ENCODE data around the gene CCDC187. TPM values are rescaled to one million over a fixed set of nuclear protein-coding genes. Genes with fewer than 3 reads are reported as not detected.

The CCDC187 gene
- total RNA-seq, 1 donor from 2014 or later: 0.69 TPM

GRCh38 chr9:136251264-136252115 lies 52.4 kb downstream of the CCDC187 start:
- Mint-ChIP-seq H3K4me3 (no peak overlapping the region), H3K4me1 (no peaks in the 10 kb centered on the region), H3K9me3 (no peaks in the 10 kb centered on the region), H3K27ac (no peak overlapping the region), H3K36me3 (ENCODE audit: low read depth) (no peaks in the 10 kb centered on the region), H3K27me3 (no peaks in the 10 kb centered on the region)
- ATAC-seq (ENCODE audit: low read depth) (no peak), DNase-seq (no peak)
- no peak for TF ChIP-seq CTCF (IDR thresholded peaks at IDR 0.05)
- ChIA-PET CTCF (no interaction called here), POLR2A (interaction anchor here (0.8 kb wide), 1 partner anchor 111 kb away, joined by 3 read pairs; no protein-coding TSS in a partner anchor)
- intact Hi-C loops (cut with micrococcal nuclease): no loop called here

GRCh38 chr9:136250676-136251075 lies 53.2 kb downstream of the CCDC187 start:
- intact Hi-C loops (cut with micrococcal nuclease): no loop called here
- Mint-ChIP-seq H3K9me3 (no peaks in the 10 kb centered on the region), H3K36me3 (ENCODE audit: low read depth) (no peaks in the 10 kb centered on the region), H3K4me1 (peaks cover 6% of the 10 kb centered on the region), H3K27me3 (no peaks in the 10 kb centered on the region), H3K27ac (no peak overlapping the region), H3K4me3 (no peak overlapping the region)
- POLR2A ChIA-PET: interaction anchor here (0.8 kb wide), 1 partner anchor 112 kb away, joined by 3 read pairs; no protein-coding TSS in a partner anchor
- no peak for ATAC-seq (ENCODE audit: low read depth)
- TF ChIP-seq CTCF (IDR thresholded peaks at IDR 0.05): no peak
- DNase-seq: no peak
- CTCF ChIA-PET: no interaction called here

GRCh38 chr9:136249877-136250559 lies 53.9 kb downstream of the CCDC187 start:
- ChIA-PET POLR2A (no interaction called here), CTCF (no interaction called here)
- Mint-ChIP-seq H3K36me3 (ENCODE audit: low read depth) (peaks cover 1% of the 10 kb centered on the region), H3K9me3 (no peaks in the 10 kb centered on the region), H3K27me3 (no peaks in the 10 kb centered on the region), H3K4me1 (peaks cover 6% of the 10 kb centered on the region), H3K4me3 (no peak overlapping the region), H3K27ac (no peak overlapping the region)
- no peak for TF ChIP-seq CTCF (IDR thresholded peaks at IDR 0.05)
- no peak for ATAC-seq (ENCODE audit: low read depth)
- no peak for DNase-seq
- intact Hi-C loops (cut with micrococcal nuclease): loop anchor here (10.0 kb wide), 1 partner anchor 155 kb away; the partner anchor contains the start of gene SNAPC4

- DNase-seq (no peak), ATAC-seq (ENCODE audit: low read depth) (no peak)
- ChIA-PET CTCF (no interaction called here), POLR2A (no interaction called here)
- TF ChIP-seq CTCF (IDR thresholded peaks at IDR 0.05): no peak
- Mint-ChIP-seq H3K27ac (no peak overlapping the region), H3K36me3 (ENCODE audit: low read depth) (peaks cover 10% of the 10 kb centered on the region), H3K4me3 (no peak overlapping the region), H3K9me3 (no peaks in the 10 kb centered on the region), H3K27me3 (no peaks in the 10 kb centered on the region), H3K4me1 (peaks cover 14% of the 10 kb centered on the region)
- intact Hi-C loops (cut with micrococcal nuclease): loop anchor here (10.0 kb wide), 1 partner anchor 156 kb away; the partner anchor contains the start of gene SNAPC4
Measured at GRCh38 chr9:136248951-136249876, 54.7 kb downstream of the CCDC187 start.

Measured in activated B cell treated with CpG ODN at 0.5 μM for 24 hours (primary cell).